Activated T-cell treated with anti-CD3 and anti-CD28 coated beads, Interleukin-2, amount 50 U/mL, for 72 hours (primary cell): ENCODE data around the gene EYA2. TPM values are rescaled to one million over a fixed set of nuclear protein-coding genes. Genes with fewer than 3 reads are reported as not detected.

Experiments used
- ATAC-seq, 2 donors: fragments of 150-1000 bp; cut with Tn5 transposase; replicated peaks in 1 of 2; 2 replicates each; pipeline ENCODE4 v1.10.0; 2021; ENCODE audit warnings: moderate library complexity in 2 of 2, mild to moderate bottlenecking in 1 of 2
- DNase-seq, 2 donors: peaks; one replicate each; pipeline ENCODE4 v3.0.0; 2021 to 2022; ENCODE audit warnings: mixed read lengths in 1 of 2
- H3K27ac Mint-ChIP-seq: one replicate; pipeline ENCODE4 v1.8.0; 2022; ENCODE audit warnings: mild to moderate bottlenecking, moderate library complexity, mixed read lengths
- H3K27me3 Mint-ChIP-seq: one replicate; pipeline ENCODE4 v1.8.0; 2022; ENCODE audit warnings: low read depth, mixed read lengths
- H3K36me3 Mint-ChIP-seq, 2 donors: one replicate each; pipeline ENCODE4 v1.8.0; 2022; ENCODE audit warnings: mixed read lengths in 2 of 2, mild to moderate bottlenecking in 1 of 2; ENCODE audit not compliant: insufficient read depth in 2 of 2
- H3K4me1 Mint-ChIP-seq: one replicate; pipeline ENCODE4 v1.8.0; 2022; ENCODE audit warnings: low read depth, mixed read lengths
- H3K4me3 Mint-ChIP-seq, 2 donors: one replicate each; pipeline ENCODE4 v1.8.0; 2022; ENCODE audit warnings: mild to moderate bottlenecking in 2 of 2, mixed read lengths in 2 of 2, moderate library complexity in 2 of 2
- H3K9me3 Mint-ChIP-seq, 2 donors: one replicate each; pipeline ENCODE4 v1.8.0; 2022; ENCODE audit warnings: mixed read lengths in 2 of 2
- total RNA-seq, 2 donors: library from RNA; stranded (reverse); gene quantifications; one replicate each; pipeline ENCODE4 v1.2.3, GENCODE V29; 2022

EYA2 gene
- total RNA-seq, 2 donors from 2014 or later: 0.12 TPM; not detected in 1

- peaks cover 23% of the 10 kb centered on the region for H3K27me3 Mint-ChIP-seq
- peaks cover 2 to 4% of the 10 kb centered on the region in 2 donors for H3K9me3 Mint-ChIP-seq
- ATAC-seq: no peak
- H3K4me1 Mint-ChIP-seq: no peaks in the 10 kb centered on the region
- peaks cover 0 to 2% of the 10 kb centered on the region in 2 donors for H3K36me3 Mint-ChIP-seq
- no peak overlapping the region for H3K4me3 Mint-ChIP-seq
- no peak for DNase-seq
- no peak overlapping the region for H3K27ac Mint-ChIP-seq
These were observed 179.3 kb downstream of the EYA2 start for GRCh38 chr20:47073766-47074475.

- no peak for DNase-seq
- Mint-ChIP-seq H3K4me1 (no peaks in the 10 kb centered on the region), H3K27ac (no peak overlapping the region), H3K4me3 (no peak overlapping the region), H3K36me3 (peaks cover 0 to 2% of the 10 kb centered on the region in 2 donors), H3K9me3 (peaks cover 2 to 4% of the 10 kb centered on the region in 2 donors), H3K27me3 (peaks cover 23% of the 10 kb centered on the region)
- no peak for ATAC-seq
These were observed 180.6 kb downstream of the EYA2 start for GRCh38 chr20:47075263-47075662.

- no peak overlapping the region for H3K27ac Mint-ChIP-seq
- H3K9me3 Mint-ChIP-seq: peaks cover 2 to 4% of the 10 kb centered on the region in 2 donors
- DNase-seq: no peak
- peaks cover 0 to 2% of the 10 kb centered on the region in 2 donors for H3K36me3 Mint-ChIP-seq
- ATAC-seq: no peak
- H3K4me1 Mint-ChIP-seq: no peaks in the 10 kb centered on the region
- H3K27me3 Mint-ChIP-seq: peaks cover 28% of the 10 kb centered on the region
- no peak overlapping the region for H3K4me3 Mint-ChIP-seq
These were observed 184.4 kb downstream of the EYA2 start for GRCh38 chr20:47079047-47079446.

GRCh38 chr20:47080365-47080764 lies 185.7 kb downstream of the EYA2 start:
- Mint-ChIP-seq H3K4me3 (no peak overlapping the region), H3K27me3 (peaks cover 24% of the 10 kb centered on the region), H3K9me3 (peaks cover 2 to 4% of the 10 kb centered on the region in 2 donors), H3K36me3 (peaks cover 0 to 2% of the 10 kb centered on the region in 2 donors), H3K27ac (no peak overlapping the region), H3K4me1 (no peaks in the 10 kb centered on the region)
- no peak for ATAC-seq
- no peak for DNase-seq

GRCh38 chr20:47086316-47086715 lies 191.7 kb downstream of the EYA2 start:
- peaks cover 10% of the 10 kb centered on the region for H3K27me3 Mint-ChIP-seq
- no peaks in the 10 kb centered on the region for H3K9me3 Mint-ChIP-seq
- no peaks in the 10 kb centered on the region for H3K36me3 Mint-ChIP-seq
- DNase-seq: no peak
- no peak overlapping the region for H3K4me3 Mint-ChIP-seq
- H3K27ac Mint-ChIP-seq: no peak overlapping the region
- ATAC-seq: no peak
- H3K4me1 Mint-ChIP-seq: no peaks in the 10 kb centered on the region

- Mint-ChIP-seq H3K27ac (no peak overlapping the region), H3K4me3 (no peak overlapping the region), H3K9me3 (no peaks in the 10 kb centered on the region), H3K4me1 (no peaks in the 10 kb centered on the region), H3K36me3 (no peaks in the 10 kb centered on the region), H3K27me3 (no peaks in the 10 kb centered on the region)
- ATAC-seq (no peak), DNase-seq (no peak)
These were observed 193.7 kb downstream of the EYA2 start for GRCh38 chr20:47088335-47088734.

- H3K4me1 Mint-ChIP-seq: no peaks in the 10 kb centered on the region
- ATAC-seq: no peak
- H3K27me3 Mint-ChIP-seq: no peaks in the 10 kb centered on the region
- H3K9me3 Mint-ChIP-seq: no peaks in the 10 kb centered on the region
- no peak overlapping the region for H3K4me3 Mint-ChIP-seq
- no peak for DNase-seq
- no peak overlapping the region for H3K27ac Mint-ChIP-seq
- H3K36me3 Mint-ChIP-seq: no peaks in the 10 kb centered on the region
These were observed 194.5 kb downstream of the EYA2 start for GRCh38 chr20:47089151-47089550.

- Mint-ChIP-seq H3K4me3 (no peak overlapping the region), H3K36me3 (peaks cover 0 to 7% of the 10 kb centered on the region in 2 donors), H3K27ac (no peak overlapping the region), H3K27me3 (no peaks in the 10 kb centered on the region), H3K4me1 (no peaks in the 10 kb centered on the region), H3K9me3 (peaks cover 0 to 2% of the 10 kb centered on the region in 2 donors)
- ATAC-seq: no peak
- no peak for DNase-seq
These were observed 196.2 kb downstream of the EYA2 start for GRCh38 chr20:47090835-47091234.

GRCh38 chr20:47093320-47093966 lies 198.8 kb downstream of the EYA2 start:
- Mint-ChIP-seq H3K27ac (no peak overlapping the region), H3K4me3 (no peak overlapping the region), H3K4me1 (no peaks in the 10 kb centered on the region), H3K27me3 (no peaks in the 10 kb centered on the region), H3K9me3 (peaks cover 0 to 2% of the 10 kb centered on the region in 2 donors), H3K36me3 (peaks cover 0 to 7% of the 10 kb centered on the region in 2 donors)
- ATAC-seq (no peak), DNase-seq (no peak)

GRCh38 chr20:47095690-47096089 lies 201.0 kb downstream of the EYA2 start:
- H3K4me1 Mint-ChIP-seq: no peaks in the 10 kb centered on the region
- H3K4me3 Mint-ChIP-seq: no peak overlapping the region
- DNase-seq: no peak
- H3K36me3 Mint-ChIP-seq: peaks cover 0 to 7% of the 10 kb centered on the region in 2 donors
- H3K9me3 Mint-ChIP-seq: peaks cover 0 to 5% of the 10 kb centered on the region in 2 donors
- no peaks in the 10 kb centered on the region for H3K27me3 Mint-ChIP-seq
- H3K27ac Mint-ChIP-seq: no peak overlapping the region
- ATAC-seq: no peak

GRCh38 chr20:47097691-47098622 lies 203.3 kb downstream of the EYA2 start:
- Mint-ChIP-seq H3K27me3 (no peaks in the 10 kb centered on the region), H3K36me3 (peaks cover 0 to 7% of the 10 kb centered on the region in 2 donors)

GRCh38 chr20:47099093-47099492 lies 204.4 kb downstream of the EYA2 start:
- Mint-ChIP-seq H3K4me3 (no peak overlapping the region), H3K36me3 (peaks cover 1 to 7% of the 10 kb centered on the region in 2 donors), H3K4me1 (no peaks in the 10 kb centered on the region), H3K27me3 (no peaks in the 10 kb centered on the region), H3K27ac (no peak overlapping the region), H3K9me3 (peaks cover 3 to 10% of the 10 kb centered on the region in 2 donors)
- no peak for DNase-seq
- no peak for ATAC-seq

More at GRCh38 chr20:47097691-47098622, 203.3 kb downstream of the EYA2 start:
- Mint-ChIP-seq H3K27ac (no peak overlapping the region), H3K9me3 (peaks cover 0 to 5% of the 10 kb centered on the region in 2 donors), H3K4me3 (no peak overlapping the region), H3K4me1 (no peaks in the 10 kb centered on the region)
- ATAC-seq: no peak
- no peak for DNase-seq
